Measurements from ENCODE around the gene PLTP. TPM values are rescaled to one million over a fixed set of nuclear protein-coding genes. Genes with fewer than 3 reads are reported as not detected.

PLTP gene
- total and polyA plus RNA-seq, 2 of the 13 experiments (the other 11 are each of a cell fraction or from before 2014, with no cell fraction given), result 16.9 to 28.6 TPM

GRCh38 chr20:45857114-45857881 lies 54.7 kb downstream of the PLTP start, which contains the start of the genes ACOT8 and ZSWIM3 (continued):
- TF ChIP-seq ZNF605 (CRISPR knock-in tag; IDR thresholded peaks at IDR 0.05) (peak; percentile 86; the same call in 1 of the 2 replicates), IRX3 (CRISPR knock-in tag; IDR thresholded peaks at IDR 0.05; ENCODE audit: borderline replicate concordance, low read depth) (peak; percentile 83; the same call in 1 of the 2 replicates), IKZF5 (CRISPR knock-in tag; IDR thresholded peaks at IDR 0.05) (peak; percentile 99), ZNF619 (CRISPR knock-in tag; IDR thresholded peaks at IDR 0.05) (peak; percentile 93), ZFYVE20 (CRISPR knock-in tag; IDR thresholded peaks at IDR 0.05; ENCODE audit: borderline replicate concordance, low read depth) (no peak), ARID4A (CRISPR knock-in tag; IDR thresholded peaks at IDR 0.05; ENCODE audit: borderline replicate concordance) (peak; percentile 98), SKI (IDR thresholded peaks at IDR 0.05; ENCODE audit: partially characterized antibody) (no peak), ZNF256 (CRISPR knock-in tag; conservative IDR thresholded peaks at IDR 0.05) (no peak), ZNF552 (CRISPR knock-in tag; IDR thresholded peaks at IDR 0.05; ENCODE audit: borderline replicate concordance) (no peak), AHR (CRISPR knock-in tag; IDR thresholded peaks at IDR 0.05) (no peak; the same call in 1 of the 2 replicates), ZFX (CRISPR knock-in tag; IDR thresholded peaks at IDR 0.05; ENCODE audit: low read depth) (peak; percentile 97), ETS1 (CRISPR knock-in tag; IDR thresholded peaks at IDR 0.05) (no peak; the same call in 1 of the 2 replicates), ZNF569 (CRISPR knock-in tag; IDR thresholded peaks at IDR 0.05; ENCODE audit: borderline replicate concordance) (no peak), SATB2 (CRISPR knock-in tag; IDR thresholded peaks at IDR 0.05) (peak; percentile 72; the same call in 1 of the 2 replicates), FOSL1 (CRISPR knock-in tag; IDR thresholded peaks at IDR 0.05; ENCODE audit: borderline replicate concordance) (no peak; the same call in 1 of the 2 replicates), THAP9 (CRISPR knock-in tag; IDR thresholded peaks at IDR 0.05; ENCODE audit: borderline replicate concordance) (peak; percentile 83; the same call in 1 of the 2 replicates), THAP11 (CRISPR knock-in tag; IDR thresholded peaks at IDR 0.05) (peak; percentile 93), GATAD1 (CRISPR knock-in tag; IDR thresholded peaks at IDR 0.05) (peak; percentile 92)

Data from HepG2 (cell line).